Kasumi-1 (cell line): ENCODE measurements around the gene ANKMY1.

Experiments
- DNase-seq, 2 experiments: peaks; one replicate each; lab custom pipeline; 2025; lab: John Stamatoyannopoulos, UW

ANKMY1 gene

DNA sequence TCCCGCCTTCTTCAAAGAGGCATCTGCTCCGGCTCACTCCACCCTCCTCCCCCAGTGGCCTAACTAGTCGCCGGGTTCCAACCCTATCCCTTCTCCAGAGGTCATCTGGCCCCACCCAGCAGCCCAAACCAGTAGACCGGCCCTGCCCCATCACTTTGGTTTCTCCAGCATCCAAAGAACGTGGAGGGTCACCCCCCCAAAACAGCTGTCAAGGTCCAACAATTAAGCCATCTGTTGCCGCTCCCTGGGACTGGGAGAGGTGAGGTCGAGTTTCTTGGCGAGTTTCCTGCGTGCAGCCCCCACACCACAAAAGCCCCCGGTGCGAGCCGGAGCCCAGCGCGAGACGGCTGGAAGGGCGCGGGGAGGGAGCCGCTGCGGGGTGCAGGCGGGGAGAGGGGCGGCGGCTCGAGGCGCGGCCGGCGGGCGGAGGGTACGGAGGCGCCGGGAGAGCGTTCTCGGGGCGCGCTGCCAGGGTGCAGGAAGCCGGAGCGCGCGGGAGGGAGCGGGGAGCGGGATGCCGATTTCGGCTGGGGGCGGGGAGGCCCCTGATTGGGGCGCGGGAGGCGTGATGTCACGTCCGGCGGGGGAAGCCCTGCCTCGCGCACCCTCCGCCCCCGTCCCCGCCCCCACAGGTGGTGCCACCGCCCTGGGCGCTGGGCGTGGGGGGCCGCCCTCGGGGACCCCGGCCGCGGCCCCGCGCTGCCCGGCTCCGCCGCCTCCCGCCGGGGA, 122.9 kb downstream of the ANKMY1 start:
- DNase-seq: no peak

DNA sequence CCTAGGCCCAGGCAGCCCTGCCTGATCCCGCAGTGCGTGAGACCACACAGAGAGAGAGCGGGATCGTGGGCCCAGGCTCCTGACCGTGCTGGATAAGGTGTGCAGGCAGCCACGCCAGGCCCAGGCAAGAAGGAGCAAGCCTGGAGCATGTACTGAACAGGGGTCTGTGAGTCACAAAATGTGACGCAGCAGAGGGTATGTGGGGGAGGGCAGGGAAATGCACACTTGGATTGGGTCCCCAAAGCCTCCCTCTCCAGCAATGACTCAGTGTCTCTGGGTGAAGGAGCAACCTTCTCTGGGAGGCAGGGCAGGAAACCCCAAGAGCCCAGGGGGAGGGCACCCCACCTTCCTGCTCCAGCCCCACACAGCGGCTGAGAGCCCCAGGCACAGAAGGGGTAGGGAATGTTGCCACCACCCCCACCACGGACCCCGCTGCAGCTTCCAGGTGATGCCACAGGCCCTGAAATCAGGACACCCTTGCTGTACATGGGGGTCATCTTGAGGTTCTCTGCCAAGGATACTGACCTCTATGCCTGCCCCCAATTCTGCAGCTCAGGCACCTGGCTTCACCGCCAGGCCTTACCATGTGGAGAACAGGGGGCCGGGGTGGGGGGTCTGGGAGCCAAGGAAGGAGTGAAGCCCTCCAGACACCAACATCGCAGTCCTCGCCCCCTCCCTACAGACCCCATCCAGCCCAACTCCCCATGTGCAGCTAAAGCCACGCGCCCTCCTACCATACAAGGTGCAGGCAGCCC, 123.6 kb downstream of the ANKMY1 start:
- no peak for DNase-seq

DNA sequence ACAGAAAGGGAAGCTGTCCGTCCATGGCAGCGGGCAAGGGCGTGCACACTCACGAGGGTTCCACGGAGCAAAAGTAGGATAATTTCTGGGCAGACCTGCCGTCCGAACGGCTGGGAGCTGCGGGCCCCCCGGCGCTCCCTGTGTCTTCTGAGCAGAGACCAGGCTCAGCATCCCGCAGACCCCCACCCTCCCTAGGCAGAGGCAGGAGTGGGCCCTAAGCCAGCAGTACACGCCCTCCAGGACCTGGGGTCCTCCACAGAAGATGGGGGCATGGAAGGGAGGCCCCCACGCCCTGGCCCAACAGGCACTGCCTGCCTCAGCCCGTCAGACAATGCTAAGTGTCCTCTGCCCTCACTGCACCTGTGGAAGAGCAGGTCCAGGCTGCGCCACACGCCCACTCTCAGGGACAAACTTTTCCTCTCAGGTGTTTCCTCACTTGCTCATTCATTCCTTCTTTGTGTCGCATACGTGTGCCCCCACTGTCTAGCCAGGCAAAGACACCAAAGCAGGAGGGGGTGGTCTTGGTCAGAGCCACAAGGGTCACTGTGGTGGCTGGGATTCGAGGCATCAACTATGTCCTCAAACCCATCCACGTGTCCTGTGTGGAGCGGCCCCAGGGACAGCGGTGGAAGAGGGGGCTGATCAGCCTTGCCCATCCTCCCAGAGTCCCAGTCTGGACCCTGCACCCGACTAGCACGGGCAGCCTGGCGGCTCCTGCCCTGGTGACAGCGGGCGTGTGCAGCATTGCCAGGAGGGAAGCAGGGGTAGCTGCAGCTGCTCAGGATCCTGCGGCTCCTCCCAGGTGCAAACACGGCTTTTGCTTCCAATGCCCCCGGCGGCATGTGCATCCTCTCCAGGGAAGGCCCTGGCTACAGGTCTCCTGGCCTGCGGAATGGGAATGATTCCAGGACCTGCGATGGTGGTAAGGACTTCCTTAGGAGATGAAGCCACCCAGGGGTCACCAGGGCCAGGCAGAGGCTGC, 124.7 kb downstream of the ANKMY1 start:
- no peak for DNase-seq

DNA sequence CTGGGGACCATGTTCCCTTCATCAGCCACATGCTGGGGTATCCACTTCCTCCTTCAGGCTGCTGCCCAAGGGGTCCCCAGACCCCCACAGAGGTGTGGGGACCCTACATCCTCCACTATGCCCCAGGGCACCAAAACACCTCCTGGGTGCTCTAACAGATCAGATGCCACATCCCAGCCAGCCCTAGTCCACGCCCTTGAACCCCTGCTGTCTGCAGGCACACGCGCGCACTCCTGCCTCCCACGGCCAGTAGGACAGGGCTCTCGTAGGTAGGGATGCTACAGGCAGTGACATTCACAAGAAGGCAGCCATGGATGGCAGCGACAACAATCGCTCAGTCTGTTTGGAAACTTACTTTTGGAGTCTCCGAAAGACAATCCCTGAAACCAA, 125.4 kb downstream of the ANKMY1 start:
- DNase-seq: no peak

DNA sequence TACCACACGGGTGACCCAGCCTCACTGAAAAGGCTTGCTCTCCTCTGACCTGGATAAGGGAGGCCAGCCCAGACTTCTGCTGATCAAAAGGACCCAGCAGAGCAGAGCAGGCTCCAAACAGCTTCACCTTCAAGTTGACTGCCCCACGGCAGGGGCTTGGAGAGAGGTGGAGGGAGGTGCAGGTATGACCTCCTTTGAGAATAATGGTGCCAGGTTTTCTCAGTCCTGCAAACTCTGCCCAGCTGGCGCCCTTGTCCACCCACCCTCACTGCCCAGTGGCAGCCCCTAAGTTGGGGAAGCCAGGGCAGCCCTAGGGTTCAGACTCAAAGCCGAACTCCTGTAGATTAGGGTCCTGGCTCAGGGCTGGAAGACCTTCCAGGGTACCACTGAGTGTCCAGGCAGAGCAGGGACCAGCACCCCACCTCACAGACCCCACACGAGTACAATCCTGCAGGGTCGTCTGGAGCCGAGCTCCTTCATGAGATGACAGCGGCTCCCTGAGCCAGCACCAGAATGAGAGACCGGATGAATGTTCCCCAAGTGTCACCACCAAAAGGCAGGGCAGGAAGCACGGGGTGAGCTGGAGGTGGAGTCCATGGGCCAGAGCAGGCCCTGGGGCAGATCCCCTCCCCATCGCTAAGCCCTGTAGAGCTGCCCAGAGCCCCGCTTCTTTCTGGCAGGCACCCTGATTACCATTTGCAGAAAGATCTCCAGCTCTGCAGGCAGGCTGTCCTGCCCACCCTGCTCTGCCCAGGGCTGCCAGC, 125.9 kb downstream of the ANKMY1 start:
- DNase-seq: no peak

DNA sequence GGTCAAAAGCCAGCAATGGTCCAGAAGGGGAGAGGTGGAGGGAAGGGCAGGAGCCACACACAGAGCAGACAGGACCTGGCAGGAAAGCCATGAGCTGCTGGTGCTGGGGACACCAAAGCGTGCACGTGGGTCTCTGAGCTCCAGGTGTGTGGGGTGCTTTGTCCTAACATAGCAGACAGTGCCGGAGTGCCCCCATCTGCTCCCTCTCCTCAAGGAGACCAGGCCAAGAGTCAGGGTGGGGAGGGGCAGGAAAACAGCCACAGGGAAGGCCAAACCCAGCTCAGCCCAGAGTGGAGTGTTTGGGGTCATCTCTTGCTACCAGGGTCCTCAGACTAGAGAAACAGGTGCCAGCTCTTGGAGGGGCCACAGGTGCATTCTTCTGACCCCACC, 126.5 kb downstream of the ANKMY1 start:
- no peak for DNase-seq

DNA sequence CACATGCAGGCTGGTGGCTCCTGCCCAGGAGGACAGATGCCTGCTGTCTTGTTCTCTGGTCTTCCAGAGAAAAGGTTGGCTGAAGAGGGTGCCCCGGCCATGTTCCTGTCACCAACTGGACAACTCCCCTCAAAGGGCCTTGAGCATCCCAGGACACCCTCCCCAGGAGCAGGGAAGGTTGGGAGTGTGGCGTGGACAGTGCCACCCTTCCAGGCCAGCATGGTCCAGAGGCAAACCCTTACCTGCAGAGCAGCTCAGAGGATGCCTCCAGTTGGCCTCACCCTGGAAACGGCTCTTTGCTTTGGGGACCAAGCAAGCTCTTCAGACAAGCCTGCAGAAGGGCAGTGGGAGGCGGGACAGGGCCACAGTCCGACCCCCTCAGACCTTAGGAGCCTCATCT, 127.2 kb downstream of the ANKMY1 start:
- no peak for DNase-seq

DNA sequence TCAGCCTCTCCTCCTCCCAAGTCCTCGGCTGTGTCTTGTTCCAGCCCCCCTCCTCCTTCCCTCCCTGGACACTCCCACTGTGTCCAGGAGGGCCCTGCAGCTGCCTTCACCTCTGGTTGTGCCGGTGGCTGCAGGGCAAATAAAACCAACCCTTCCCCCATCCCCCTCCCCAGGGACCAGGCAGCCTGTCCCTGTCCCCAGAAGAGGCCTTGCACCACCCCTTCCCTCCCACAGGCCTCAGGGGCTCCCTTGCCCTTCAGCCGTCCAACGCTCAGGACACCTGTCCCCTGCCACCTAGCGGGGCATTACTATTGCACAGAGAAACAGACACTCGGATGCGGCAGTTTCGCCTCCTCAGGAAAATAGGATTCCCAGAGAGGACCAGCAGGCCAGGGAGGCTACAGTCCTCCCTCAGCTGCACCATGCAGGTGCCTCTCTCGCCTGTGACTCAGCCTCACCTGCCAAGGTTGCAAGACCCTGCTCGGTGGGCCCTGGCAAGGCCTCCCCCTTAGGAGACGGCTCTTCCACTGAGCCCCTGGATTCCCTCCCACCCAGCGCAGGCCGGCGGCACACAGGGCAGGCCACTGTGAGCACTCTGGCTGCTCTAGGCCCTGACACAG, 127.8 kb downstream of the ANKMY1 start:
- no peak for DNase-seq
